DMS53 treated with DMSO at 0.1 percent for 48 hours (cell line): ENCODE measurements around the gene MACROD1.

ENCODE experiments used
- DNase-seq: peaks from one replicate; lab custom pipeline; 2025; ENCODE audit not compliant: unreplicated experiment; lab: John Stamatoyannopoulos, UW

The MACROD1 gene

GRCh38 chr11:64077607-64078006, 88.3 kb downstream of the MACROD1 start:
- no peak for DNase-seq

GRCh38 chr11:64076758-64077157, 89.2 kb downstream of the MACROD1 start:
- no peak for DNase-seq

GRCh38 chr11:64074239-64074638, 91.7 kb downstream of the MACROD1 start:
- no peak for DNase-seq

GRCh38 chr11:64073542-64073941, 92.4 kb downstream of the MACROD1 start:
- no peak for DNase-seq

GRCh38 chr11:64072871-64073270, 93.0 kb downstream of the MACROD1 start:
- DNase-seq: no peak

- DNase-seq: no peak
Measured at GRCh38 chr11:64072403-64072802, 93.5 kb downstream of the MACROD1 start.

GRCh38 chr11:64071849-64072248, 94.1 kb downstream of the MACROD1 start:
- DNase-seq: no peak

- no peak for DNase-seq
Measured at GRCh38 chr11:64070314-64070681, 95.6 kb downstream of the MACROD1 start.

GRCh38 chr11:64069401-64070313, 96.3 kb downstream of the MACROD1 start:
- no peak for DNase-seq

- no peak for DNase-seq
Measured at GRCh38 chr11:64068705-64069400, 97.1 kb downstream of the MACROD1 start.

GRCh38 chr11:64067230-64067993, 98.5 kb downstream of the MACROD1 start:
- no peak for DNase-seq

GRCh38 chr11:64065712-64066111, 100.2 kb downstream of the MACROD1 start:
- DNase-seq: no peak

- no peak for DNase-seq
Measured at GRCh38 chr11:64065141-64065465, 100.8 kb downstream of the MACROD1 start.

GRCh38 chr11:64064374-64065140, 101.4 kb downstream of the MACROD1 start:
- no peak for DNase-seq

GRCh38 chr11:64063777-64064176, 102.1 kb downstream of the MACROD1 start:
- no peak for DNase-seq

- DNase-seq: no peak
Measured at GRCh38 chr11:64062185-64063039, 103.5 kb downstream of the MACROD1 start.

GRCh38 chr11:64060861-64061444, 105.0 kb downstream of the MACROD1 start:
- DNase-seq: no peak

- no peak for DNase-seq
Measured at GRCh38 chr11:64060263-64060860, 105.6 kb downstream of the MACROD1 start.
